ENCODE measurements around the gene SLC25A10.

- TF ChIP-seq CTCF (IDR thresholded peaks at IDR 0.05) (no peak), EZH2phosphoT487 (IDR thresholded peaks at IDR 0.05) (no peak)
These were observed 29.4 kb upstream of the SLC25A10 start for GRCh38 chr17:81682565-81683207.
